Activated CD4-positive, alpha-beta memory T cell treated with anti-CD3 and anti-CD28 coated beads, Interleukin-2, amount 10 ng/mL, durations not matched to agents 7 days and 5 days (primary cell): ENCODE results near the gene LSAMP. TPM values are rescaled to one million over a fixed set of nuclear protein-coding genes. Genes with fewer than 3 reads are reported as not detected.

Source experiments
- CTCF ChIA-PET: fragments of 350-600 bp; sonication (Branson Sonifier 250); formaldehyde crosslinking; loops from one replicate; lab custom pipeline; 2021; ENCODE audit warnings: antibody characterized with exemption, inconsistent platforms; lab: Charles Lee
- POLR2A ChIA-PET: fragments of 350-600 bp; sonication (Branson Sonifier 250); formaldehyde crosslinking; loops from one replicate; lab custom pipeline; 2021; ENCODE audit warnings: antibody characterized with exemption; lab: Charles Lee
- DNase-seq: peaks from one replicate; pipeline ENCODE4 v3.0.0-alpha.2; 2020
- H3K27ac Mint-ChIP-seq: one replicate; pipeline ENCODE4 v1.8.0; 2021; ENCODE audit warnings: mild to moderate bottlenecking, mixed read lengths
- H3K27me3 Mint-ChIP-seq: one replicate; pipeline ENCODE4 v1.8.0; 2021; ENCODE audit warnings: mixed read lengths
- H3K36me3 Mint-ChIP-seq: one replicate; pipeline ENCODE4 v1.8.0; 2021; ENCODE audit warnings: low read depth, mixed read lengths
- H3K4me1 Mint-ChIP-seq: one replicate; pipeline ENCODE4 v1.8.0; 2021; ENCODE audit warnings: mixed read lengths
- H3K4me3 Mint-ChIP-seq: one replicate; pipeline ENCODE4 v1.8.0; 2021; ENCODE audit warnings: mild to moderate bottlenecking, mixed read lengths
- H3K9me3 Mint-ChIP-seq: one replicate; pipeline ENCODE4 v1.8.0; 2021; ENCODE audit warnings: mixed read lengths
- total RNA-seq, 2 experiments: library from RNA; stranded (reverse); gene quantifications; one replicate each; pipeline ENCODE4 v1.2.3, GENCODE V29; 2021

Gene LSAMP
- total RNA-seq: not detected

DNA sequence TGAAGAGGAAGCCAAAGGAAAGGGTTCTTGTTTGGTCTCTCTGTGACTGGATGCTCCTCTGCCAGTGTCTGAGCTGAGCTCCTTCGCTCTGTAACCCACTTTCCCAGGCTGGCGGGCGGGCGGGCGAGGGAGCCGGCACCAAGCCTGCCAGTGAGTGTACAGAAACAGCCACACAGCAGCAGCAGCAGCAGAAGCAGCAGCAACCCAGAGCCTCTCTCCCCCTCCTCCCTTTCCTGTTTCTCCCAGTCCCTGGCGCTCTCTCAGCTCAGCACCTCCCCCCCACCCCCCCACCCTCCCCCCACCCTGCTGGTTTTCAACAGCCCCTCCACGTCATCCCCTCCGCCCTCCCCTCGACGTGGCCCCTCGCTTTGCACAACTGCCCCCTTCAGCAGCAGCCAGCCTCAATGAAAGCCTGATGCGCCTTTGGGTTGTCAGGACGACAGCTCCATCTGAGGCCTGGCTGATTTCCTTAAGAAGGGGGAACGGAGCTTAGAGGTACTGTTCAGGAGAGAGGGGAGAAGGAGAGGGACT, at the start of gene LSAMP:
TSS of gene LSAMP (minus strand) at position 177 of the 531 bp plus-strand sequence.
- Mint-ChIP-seq H3K4me1 (no peaks in the 10 kb centered on the region), H3K27me3 (peaks cover 3% of the 10 kb centered on the region), H3K36me3 (no peaks in the 10 kb centered on the region), H3K27ac (no peak within 1 kb of the TSS), H3K9me3 (no peaks in the 10 kb centered on the region), H3K4me3 (no peak within 1 kb of the TSS)
- POLR2A ChIA-PET: no interaction called here
- CTCF ChIA-PET: no interaction called here
- DNase-seq: no peak

DNA sequence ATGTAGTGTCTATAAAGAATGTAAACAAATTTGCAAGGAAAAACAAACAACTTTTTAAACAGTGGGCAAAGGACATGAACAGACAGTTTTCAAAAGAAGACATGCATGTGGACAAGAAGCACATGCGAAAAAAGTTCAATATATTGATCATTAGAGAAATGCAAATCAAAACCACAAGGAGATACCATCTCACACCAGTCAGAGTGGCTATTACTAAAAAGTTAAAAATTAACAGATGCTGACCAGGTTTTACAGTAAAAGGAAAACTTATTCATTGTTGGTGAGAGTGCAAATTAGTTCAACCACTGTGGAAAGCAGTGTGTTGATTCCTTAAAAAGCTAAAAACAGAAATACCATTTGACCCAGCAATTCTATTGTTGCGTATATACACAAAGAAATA, 47.1 kb upstream of the LSAMP start:
- H3K36me3 Mint-ChIP-seq: no peaks in the 10 kb centered on the region
- ChIA-PET CTCF (no interaction called here), POLR2A (no interaction called here)
- DNase-seq: no peak
- H3K4me3 Mint-ChIP-seq: no peak overlapping the region
- H3K27ac Mint-ChIP-seq: no peak overlapping the region
- no peaks in the 10 kb centered on the region for H3K27me3 Mint-ChIP-seq
- H3K9me3 Mint-ChIP-seq: peaks cover 10% of the 10 kb centered on the region
- no peaks in the 10 kb centered on the region for H3K4me1 Mint-ChIP-seq

DNA sequence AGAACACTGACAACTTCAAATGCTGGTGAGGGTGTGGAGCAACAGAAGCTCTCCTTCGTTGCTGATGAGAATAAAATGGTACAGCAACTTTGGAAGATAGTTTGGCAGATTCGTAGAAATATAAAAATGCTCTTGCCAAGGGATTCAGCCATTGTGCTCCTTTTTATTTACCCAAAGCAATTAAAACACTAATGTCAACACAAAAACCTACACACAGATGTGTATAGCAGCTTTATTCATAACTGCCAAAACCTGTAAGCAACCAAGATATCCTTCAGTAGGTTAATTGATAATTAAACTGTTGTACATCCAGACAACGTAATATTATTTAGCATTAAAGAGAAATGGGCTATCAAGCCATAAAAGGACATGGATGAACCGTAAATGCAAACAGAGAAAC, 37.8 kb upstream of the LSAMP start:
- Mint-ChIP-seq H3K36me3 (no peaks in the 10 kb centered on the region), H3K27me3 (no peaks in the 10 kb centered on the region), H3K4me1 (no peaks in the 10 kb centered on the region), H3K4me3 (no peak overlapping the region), H3K9me3 (peaks cover 16% of the 10 kb centered on the region), H3K27ac (no peak overlapping the region)
- ChIA-PET POLR2A (no interaction called here), CTCF (no interaction called here)
- no peak for DNase-seq

DNA sequence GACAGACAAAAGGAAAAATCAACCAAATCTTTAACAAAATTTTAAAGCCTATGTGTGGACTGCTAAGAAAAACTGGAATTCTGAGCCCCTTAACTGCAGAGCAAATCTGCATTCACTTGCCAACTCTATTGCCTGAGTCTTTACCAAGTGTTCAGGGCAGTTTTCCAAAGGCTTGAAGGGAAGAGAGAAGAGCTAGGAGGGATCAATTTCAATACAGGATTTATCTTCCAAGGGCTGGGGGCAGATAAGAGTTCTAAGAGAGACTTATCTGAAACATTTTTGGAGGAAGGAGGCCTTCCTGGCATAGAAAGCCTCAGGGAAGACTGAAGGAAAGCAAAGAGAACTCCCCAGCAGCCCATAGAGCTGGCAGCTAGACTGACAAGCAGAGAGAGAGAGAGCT, 31.4 kb upstream of the LSAMP start:
- Mint-ChIP-seq H3K9me3 (peaks cover 14% of the 10 kb centered on the region), H3K36me3 (no peaks in the 10 kb centered on the region)
- CTCF ChIA-PET: no interaction called here

DNA sequence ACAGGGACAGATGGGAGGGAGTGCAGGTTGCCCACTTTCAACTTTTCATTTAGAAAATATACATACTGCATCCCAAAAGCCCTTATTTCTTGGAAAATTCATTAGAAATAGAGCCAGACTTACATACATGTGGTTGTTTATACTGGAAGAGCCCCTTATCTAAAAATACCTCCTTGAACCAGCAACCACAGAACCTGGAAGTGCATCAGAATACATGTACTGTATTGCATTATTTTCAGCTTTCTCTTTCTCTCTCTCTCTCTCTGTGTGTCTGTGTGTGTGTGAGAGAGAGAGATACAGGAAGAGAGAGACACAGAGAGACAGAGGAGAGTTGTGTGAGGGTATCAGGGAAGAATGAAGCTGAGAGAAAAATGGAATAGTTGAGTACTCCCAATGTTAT, 29.5 kb upstream of the LSAMP start:
- DNase-seq: no peak
- CTCF ChIA-PET: no interaction called here
- peaks cover 14% of the 10 kb centered on the region for H3K9me3 Mint-ChIP-seq
- POLR2A ChIA-PET: no interaction called here
- H3K27ac Mint-ChIP-seq: no peak overlapping the region
- no peaks in the 10 kb centered on the region for H3K27me3 Mint-ChIP-seq
- no peaks in the 10 kb centered on the region for H3K36me3 Mint-ChIP-seq
- no peak overlapping the region for H3K4me3 Mint-ChIP-seq
- no peaks in the 10 kb centered on the region for H3K4me1 Mint-ChIP-seq

More for the DNA sequence above, 31.4 kb upstream of the LSAMP start:
- Mint-ChIP-seq H3K27ac (no peak overlapping the region), H3K4me3 (no peak overlapping the region), H3K27me3 (no peaks in the 10 kb centered on the region), H3K4me1 (no peaks in the 10 kb centered on the region)
- POLR2A ChIA-PET: no interaction called here
- DNase-seq: no peak

DNA sequence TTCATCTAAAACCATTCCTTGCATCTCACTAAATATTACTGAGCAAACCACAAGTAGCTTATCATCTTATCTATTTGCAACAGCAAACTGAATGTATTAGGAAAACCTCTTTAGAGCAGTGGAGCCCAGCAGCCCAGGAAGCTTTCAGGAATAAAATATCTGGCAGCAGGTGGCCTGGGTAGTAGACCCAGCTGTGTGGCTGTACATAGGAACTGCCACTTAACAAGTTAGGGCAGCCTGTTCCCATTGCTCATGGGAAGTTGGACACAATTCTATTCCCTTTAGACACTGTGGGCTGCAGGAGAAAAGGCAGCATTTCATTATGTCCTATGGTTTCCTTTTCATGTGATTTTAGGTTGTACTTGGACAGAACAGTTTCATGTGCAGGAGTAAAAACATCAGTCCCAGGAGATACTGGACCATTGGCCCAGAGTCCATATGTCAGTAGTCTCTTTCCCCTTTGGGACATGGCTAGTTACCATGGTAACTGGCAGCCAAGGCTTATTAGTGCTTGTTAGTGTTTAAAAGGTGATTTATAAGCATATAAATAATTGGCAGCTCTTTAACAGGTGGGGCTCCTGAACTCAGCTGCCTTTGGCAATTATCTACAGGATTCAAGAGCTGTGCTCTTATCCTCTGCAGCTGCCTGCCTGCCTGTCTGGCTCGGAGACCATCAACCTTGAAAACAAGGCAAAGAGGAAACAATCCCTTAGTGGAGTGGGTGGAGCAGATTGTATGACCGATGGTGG, 28.9 kb upstream of the LSAMP start:
- Mint-ChIP-seq H3K9me3 (peaks cover 10% of the 10 kb centered on the region), H3K27me3 (no peaks in the 10 kb centered on the region), H3K36me3 (no peaks in the 10 kb centered on the region), H3K4me1 (no peaks in the 10 kb centered on the region), H3K4me3 (no peak overlapping the region), H3K27ac (no peak overlapping the region)
- no peak for DNase-seq
- ChIA-PET POLR2A (no interaction called here), CTCF (no interaction called here)

DNA sequence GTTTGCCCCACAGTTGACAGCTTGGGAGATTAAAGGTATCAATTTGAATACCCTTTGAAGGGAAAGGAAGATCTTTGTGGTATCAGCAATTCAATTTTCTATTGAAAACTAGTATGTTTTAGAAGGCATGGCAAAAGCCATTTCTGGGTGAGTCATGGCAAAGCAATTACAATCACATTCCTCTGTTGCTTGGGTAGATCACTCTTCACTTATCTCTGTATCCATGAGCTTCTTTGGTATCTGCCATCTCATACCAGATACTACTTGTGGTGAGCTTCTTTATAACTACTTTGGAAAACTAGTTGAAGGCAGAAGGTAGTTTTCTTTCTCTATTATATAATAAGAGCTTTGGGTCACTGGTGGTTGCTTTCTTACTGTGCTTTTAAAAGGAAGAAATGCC, 28.3 kb upstream of the LSAMP start:
- peaks cover 11% of the 10 kb centered on the region for H3K9me3 Mint-ChIP-seq
- ChIA-PET CTCF (no interaction called here), POLR2A (no interaction called here)
- no peak for DNase-seq
- no peaks in the 10 kb centered on the region for H3K4me1 Mint-ChIP-seq
- H3K4me3 Mint-ChIP-seq: no peak overlapping the region
- H3K36me3 Mint-ChIP-seq: no peaks in the 10 kb centered on the region
- no peaks in the 10 kb centered on the region for H3K27me3 Mint-ChIP-seq
- no peak overlapping the region for H3K27ac Mint-ChIP-seq

DNA sequence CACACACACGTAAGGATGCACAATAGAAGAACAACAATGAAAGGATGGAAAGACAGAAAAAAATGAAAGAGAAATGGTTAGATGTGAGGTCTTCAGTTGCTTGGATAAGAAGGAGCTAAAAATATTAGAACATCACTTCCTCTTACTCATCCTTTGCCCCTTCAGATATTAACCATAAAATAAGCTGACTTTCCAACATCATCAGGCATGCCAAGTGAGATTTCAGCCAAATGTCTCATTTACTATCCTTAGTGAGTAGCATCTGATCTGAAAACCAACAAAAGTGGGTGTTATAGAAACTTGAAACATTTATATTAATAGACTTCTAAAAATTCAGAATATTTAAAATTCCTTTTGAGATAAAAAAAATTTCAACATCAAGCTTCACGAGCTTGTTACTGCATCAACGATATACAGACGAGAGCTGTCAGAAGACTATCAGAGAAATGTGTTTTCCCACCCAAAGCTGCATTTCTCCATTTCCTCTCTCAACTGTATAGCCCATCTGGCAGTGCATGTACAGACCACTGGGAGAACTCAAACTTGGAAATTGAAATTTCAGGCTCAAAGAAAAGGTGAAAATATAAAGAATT, 25.4 kb upstream of the LSAMP start:
- Mint-ChIP-seq H3K9me3 (peaks cover 5% of the 10 kb centered on the region), H3K4me1 (no peaks in the 10 kb centered on the region), H3K36me3 (no peaks in the 10 kb centered on the region), H3K27ac (no peak overlapping the region), H3K27me3 (no peaks in the 10 kb centered on the region), H3K4me3 (no peak overlapping the region)
- ChIA-PET CTCF (no interaction called here), POLR2A (no interaction called here)
- no peak for DNase-seq

DNA sequence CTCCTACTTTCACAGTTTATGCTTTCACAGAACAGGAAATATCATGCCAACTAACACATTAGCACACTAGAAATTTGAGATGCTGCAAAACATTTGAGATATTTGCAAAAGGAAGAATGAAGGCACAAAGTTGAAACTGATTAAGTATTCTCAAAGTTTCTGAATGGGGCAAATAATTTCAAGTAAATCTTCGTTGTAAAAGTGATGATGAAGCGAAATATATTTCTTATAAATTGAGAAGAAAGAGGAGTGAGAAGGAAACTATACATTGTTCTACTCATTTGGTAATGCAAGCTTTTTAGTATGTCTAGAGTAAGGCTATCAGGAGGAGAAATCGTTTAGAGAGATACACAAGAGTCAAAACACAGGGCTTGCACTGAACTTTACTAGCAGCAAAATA, 24.3 kb upstream of the LSAMP start:
- H3K27me3 Mint-ChIP-seq: no peaks in the 10 kb centered on the region

DNA sequence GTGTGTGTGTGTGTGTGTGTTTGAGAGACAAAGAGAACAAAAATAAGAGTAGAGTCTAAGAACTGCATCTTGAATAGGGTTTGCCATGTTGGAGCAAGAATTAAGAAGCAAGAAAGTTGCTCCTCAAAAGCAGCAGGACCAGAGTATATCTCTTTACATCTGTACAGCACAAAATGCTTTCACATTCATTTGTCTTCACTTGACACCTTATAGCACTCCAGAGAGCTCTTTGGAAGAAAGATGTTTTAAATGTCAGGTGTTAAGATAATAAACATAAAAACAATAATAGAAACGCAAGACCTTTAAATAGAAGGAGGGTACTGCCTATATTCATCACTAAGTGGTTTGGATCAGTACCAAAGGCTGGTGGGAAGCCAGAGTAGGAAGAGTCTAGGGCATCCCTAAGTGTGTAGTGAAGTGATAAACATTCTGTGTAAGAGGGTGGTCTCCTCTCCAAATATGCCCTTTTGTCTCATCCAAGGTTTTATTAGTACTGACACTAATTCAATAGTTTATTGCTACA, 19.1 kb upstream of the LSAMP start:
- H3K36me3 Mint-ChIP-seq: no peaks in the 10 kb centered on the region
- no peak for DNase-seq
- ChIA-PET CTCF (no interaction called here), POLR2A (no interaction called here)
- H3K27ac Mint-ChIP-seq: no peak overlapping the region
- peaks cover 5% of the 10 kb centered on the region for H3K9me3 Mint-ChIP-seq
- no peaks in the 10 kb centered on the region for H3K4me1 Mint-ChIP-seq
- no peak overlapping the region for H3K4me3 Mint-ChIP-seq
- H3K27me3 Mint-ChIP-seq: no peaks in the 10 kb centered on the region

More for the DNA sequence above, 24.3 kb upstream of the LSAMP start:
- Mint-ChIP-seq H3K4me1 (no peaks in the 10 kb centered on the region), H3K36me3 (no peaks in the 10 kb centered on the region), H3K9me3 (peaks cover 3% of the 10 kb centered on the region), H3K4me3 (no peak overlapping the region), H3K27ac (no peak overlapping the region)
- CTCF ChIA-PET: no interaction called here
- POLR2A ChIA-PET: no interaction called here
- DNase-seq: no peak

DNA sequence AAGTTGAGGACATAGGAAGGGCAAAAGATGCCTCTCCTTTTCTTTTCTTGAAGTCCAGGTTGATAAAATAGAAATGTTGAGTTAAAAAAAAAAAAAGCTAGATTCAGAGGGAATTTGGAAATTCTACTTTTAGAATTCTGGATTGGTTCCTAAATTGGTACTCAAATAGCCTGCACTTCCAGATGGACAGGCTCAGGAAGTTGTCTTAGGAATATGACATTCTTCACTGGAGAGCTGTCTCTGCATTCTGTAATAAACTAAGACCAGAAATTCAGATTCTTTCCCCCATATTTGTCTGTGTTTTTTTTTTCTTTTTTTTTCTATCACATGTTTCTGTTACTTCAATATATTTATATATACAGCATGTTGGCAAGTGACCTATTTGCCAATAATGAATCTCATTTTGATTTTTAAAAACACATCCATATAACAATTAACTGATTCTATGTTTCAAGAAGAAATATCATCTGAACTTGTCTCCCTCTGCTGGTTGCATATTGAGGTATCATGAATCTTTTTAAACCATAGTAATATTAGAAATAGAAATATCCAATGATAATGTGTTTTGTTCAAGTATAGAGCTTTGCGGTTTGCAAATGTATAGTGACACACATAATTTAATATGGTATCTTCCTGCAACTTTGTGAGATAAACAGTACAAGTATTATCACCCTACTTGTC, 8.5 kb upstream of the LSAMP start:
- H3K36me3 Mint-ChIP-seq: no peaks in the 10 kb centered on the region
- no peak overlapping the region for H3K27ac Mint-ChIP-seq
- H3K4me3 Mint-ChIP-seq: no peak overlapping the region
- no peak for DNase-seq
- POLR2A ChIA-PET: no interaction called here
- H3K9me3 Mint-ChIP-seq: peaks cover 3% of the 10 kb centered on the region
- no peaks in the 10 kb centered on the region for H3K4me1 Mint-ChIP-seq
- CTCF ChIA-PET: no interaction called here
- no peaks in the 10 kb centered on the region for H3K27me3 Mint-ChIP-seq

DNA sequence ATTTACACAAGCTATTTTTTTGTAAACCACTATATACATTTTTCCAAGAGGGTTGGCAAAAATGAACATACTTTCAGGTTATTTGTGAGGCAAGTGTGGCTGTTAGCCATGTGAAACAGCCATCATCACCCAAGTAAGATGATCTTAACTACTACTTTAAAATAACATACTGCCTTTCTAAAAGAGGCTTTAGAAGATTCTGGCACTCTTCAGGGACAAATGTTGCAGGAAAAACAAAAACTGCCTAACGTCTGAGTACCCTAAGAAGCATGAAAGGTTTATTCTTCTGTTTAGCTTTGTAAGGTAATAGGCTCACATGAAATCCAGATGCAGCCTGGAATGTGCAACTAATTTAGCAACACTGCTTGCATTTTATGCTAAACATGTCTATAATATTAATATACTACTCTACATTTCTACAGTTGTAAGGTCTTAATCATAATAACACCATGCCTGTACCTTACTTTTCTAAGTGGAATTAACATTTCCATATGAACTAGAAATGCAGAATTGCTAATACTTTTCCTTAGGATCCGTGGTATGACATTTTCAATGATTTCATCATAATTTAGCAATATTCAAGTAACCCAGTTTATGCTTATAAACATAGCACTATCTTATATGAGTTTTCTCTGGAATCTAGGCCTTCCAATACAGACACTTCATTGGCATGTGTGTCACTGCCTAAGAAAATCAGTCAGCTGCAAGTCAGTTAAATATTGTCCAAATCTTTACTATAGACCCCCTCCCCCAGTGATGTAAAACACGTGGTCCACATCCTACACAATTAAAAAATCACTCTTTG, 4.5 kb upstream of the LSAMP start:
- H3K27me3 Mint-ChIP-seq: no peaks in the 10 kb centered on the region
- no peak overlapping the region for H3K4me3 Mint-ChIP-seq
- CTCF ChIA-PET: no interaction called here
- H3K36me3 Mint-ChIP-seq: no peaks in the 10 kb centered on the region
- H3K9me3 Mint-ChIP-seq: no peaks in the 10 kb centered on the region
- H3K27ac Mint-ChIP-seq: no peak overlapping the region
- DNase-seq: no peak
- no peaks in the 10 kb centered on the region for H3K4me1 Mint-ChIP-seq
- POLR2A ChIA-PET: no interaction called here

DNA sequence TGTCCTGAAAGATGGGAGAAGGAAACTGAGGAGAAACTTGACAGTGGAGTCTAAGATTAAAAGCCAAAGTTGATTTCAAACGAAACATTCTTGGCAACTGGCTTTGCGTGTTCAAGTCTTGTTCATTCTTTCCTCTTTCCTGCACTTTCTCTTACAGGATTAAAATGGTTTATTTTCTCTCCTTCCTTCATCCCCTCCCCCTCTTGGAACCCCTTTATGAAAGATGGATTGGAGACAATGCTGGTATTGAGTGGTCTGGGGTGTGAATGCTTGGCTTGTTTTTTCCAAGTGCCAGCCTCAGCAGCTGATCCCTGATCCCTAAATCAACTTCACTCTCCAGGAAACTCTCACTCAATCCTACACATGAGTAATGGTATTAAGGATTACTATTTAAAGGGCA, 703 bp upstream of the LSAMP start:
- Mint-ChIP-seq H3K4me3 (no peak overlapping the region), H3K36me3 (no peaks in the 10 kb centered on the region), H3K27ac (no peak overlapping the region), H3K4me1 (no peaks in the 10 kb centered on the region), H3K9me3 (no peaks in the 10 kb centered on the region), H3K27me3 (peaks cover 3% of the 10 kb centered on the region)
- CTCF ChIA-PET: interaction anchor here (0.5 kb wide), 1 partner anchor 1158 kb away, joined by 8 read pairs; no protein-coding TSS in a partner anchor
- no peak for DNase-seq
- POLR2A ChIA-PET: no interaction called here
